CD14-positive monocyte (primary cell): Measurements from ENCODE around the gene LILRA2. TPM values are rescaled to one million over a fixed set of nuclear protein-coding genes. Genes with fewer than 3 reads are reported as not detected.
"Not testable (repeated sequence)": the region's sequence is repeated elsewhere in the genome, so short reads cannot be mapped to it uniquely, and the experiment has no call there.

Experiments used
- DNase-seq, 3 donors: peaks; one replicate each; pipeline ENCODE4 v3.0.0-alpha.2; 2011 to 2022
- H2AFZ ChIP-seq: 2 replicates; pipeline ENCODE4 v1.6.0; 2012; ENCODE audit warnings: mild to moderate bottlenecking, low read depth, low read length, inconsistent platforms; ENCODE audit not compliant: insufficient read depth, poor library complexity, severe bottlenecking
- H3K27ac ChIP-seq, 2 donors: 1 replicate in 1 of 2; 2 replicates in 1 of 2; pipeline ENCODE4 v1.5.1; 2012 to 2013; ENCODE audit warnings: low read length in 2 of 2, control low read depth in 1 of 2, inconsistent platforms in 1 of 2, low read depth in 1 of 2, mild to moderate bottlenecking in 1 of 2
- H3K27me3 ChIP-seq, 2 donors: one replicate each; pipeline versions ENCODE4 v1.6.0 to v1.6.1; 2011 to 2013; ENCODE audit warnings: low read length in 2 of 2; ENCODE audit not compliant: control insufficient read depth in 2 of 2, insufficient read depth in 2 of 2
- H3K36me3 ChIP-seq, 2 donors: replicated peaks in 1 of 2; 1 replicate in 1 of 2; 2 replicates in 1 of 2; pipeline versions ENCODE4 v1.5.1 to v1.6.1; 2012 to 2013; ENCODE audit warnings: low read length in 2 of 2, control low read depth in 1 of 2, inconsistent platforms in 1 of 2, mild to moderate bottlenecking in 1 of 2; ENCODE audit not compliant: insufficient read depth in 2 of 2, control insufficient read depth in 1 of 2
- H3K4me1 ChIP-seq, 2 donors: 1 replicate in 1 of 2; 2 replicates in 1 of 2; pipeline versions ENCODE4 v1.5.1 to v1.6.1; 2012 to 2013; ENCODE audit warnings: low read length in 2 of 2, control low read depth in 1 of 2, inconsistent platforms in 1 of 2, mild to moderate bottlenecking in 1 of 2, moderate library complexity in 1 of 2; ENCODE audit not compliant: insufficient read depth in 2 of 2, control insufficient read depth in 1 of 2
- H3K4me2 ChIP-seq: replicated peaks from 2 replicates; pipeline ENCODE3; 2012; ENCODE audit warnings: low read length, moderate library complexity, mild to moderate bottlenecking; ENCODE audit not compliant: poor library complexity, severe bottlenecking; ENCODE audit errors: extremely low read depth
- H3K4me3 ChIP-seq, 3 experiments: fragments of 200-600 bp in 1 of 3; sonication (generic) in 1 of 3; replicated peaks in 1 of 3; 1 replicate in 2 of 3; 2 replicates in 1 of 3; pipeline ENCODE4 v1.5.1; 2011 to 2013; ENCODE audit warnings: low read length in 3 of 3, mild to moderate bottlenecking in 3 of 3, control low read depth in 2 of 3, low read depth in 2 of 3, inconsistent platforms in 1 of 3, moderate library complexity in 1 of 3
- H3K79me2 ChIP-seq: 2 replicates; pipeline ENCODE4 v1.6.0; 2012; ENCODE audit warnings: mild to moderate bottlenecking, control low read depth, inconsistent platforms, low read length, moderate library complexity; ENCODE audit not compliant: insufficient read depth
- H3K9ac ChIP-seq: 2 replicates; pipeline ENCODE4 v1.6.0; 2017; ENCODE audit warnings: low read length, mild to moderate bottlenecking; ENCODE audit not compliant: insufficient read depth, poor library complexity, severe bottlenecking
- H3K9me3 ChIP-seq, 2 donors: replicated peaks in 1 of 2; 1 replicate in 1 of 2; 2 replicates in 1 of 2; pipeline versions ENCODE4 v1.5.1 to v1.6.1; 2012 to 2013; ENCODE audit warnings: low read length in 2 of 2, control low read depth in 1 of 2; ENCODE audit not compliant: control insufficient read depth in 1 of 2, insufficient read depth in 1 of 2
- H4K20me1 ChIP-seq: 2 replicates; pipeline ENCODE4 v1.6.0; 2012; ENCODE audit warnings: mild to moderate bottlenecking, low read length, control low read depth, moderate library complexity; ENCODE audit not compliant: insufficient read depth
- H3K27ac Mint-ChIP-seq, 7 donors: one replicate each; pipeline ENCODE4 v1.8.0; 2020; ENCODE audit warnings: mild to moderate bottlenecking in 7 of 7, mixed read lengths in 7 of 7, moderate library complexity in 6 of 7, inconsistent platforms in 2 of 7
- H3K27me3 Mint-ChIP-seq, 3 donors: one replicate each; pipeline ENCODE4 v1.8.0; 2021 to 2022; ENCODE audit warnings: low read depth in 3 of 3, mild to moderate bottlenecking in 3 of 3, mixed read lengths in 3 of 3, moderate library complexity in 3 of 3, inconsistent platforms in 1 of 3
- H3K36me3 Mint-ChIP-seq, 2 donors: one replicate each; pipeline ENCODE4 v1.8.0; 2020; ENCODE audit warnings: mixed read lengths in 2 of 2, inconsistent platforms in 1 of 2, mild to moderate bottlenecking in 1 of 2
- H3K4me1 Mint-ChIP-seq: one replicate; pipeline ENCODE4 v1.8.0; 2020; ENCODE audit warnings: mild to moderate bottlenecking, mixed read lengths
- H3K4me3 Mint-ChIP-seq, 2 donors: one replicate each; pipeline ENCODE4 v1.8.0; 2020; ENCODE audit warnings: mild to moderate bottlenecking in 2 of 2, mixed read lengths in 2 of 2, moderate library complexity in 1 of 2
- H3K9me3 Mint-ChIP-seq, 7 donors: one replicate each; pipeline ENCODE4 v1.8.0; 2020 to 2022; ENCODE audit warnings: mixed read lengths in 7 of 7, mild to moderate bottlenecking in 6 of 7, moderate library complexity in 6 of 7, inconsistent platforms in 2 of 7
- CTCF ChIP-seq: fragments of 200-600 bp; IDR thresholded peaks from one replicate; pipeline ENCODE4 v1.8.0; 2022; ENCODE audit warnings: antibody characterized with exemption, mild to moderate bottlenecking
- WGBS: methylation state at CpG from one replicate; pipeline ENCODE4 v1.1.5; 2013; ENCODE audit warnings: missing lambda C conversion rate; ENCODE audit not compliant: insufficient coverage; 5-methylcytosine and 5-hydroxymethylcytosine counted together
- intact Hi-C, 2 donors: fragments of 100-400 bp; cut with micrococcal nuclease; formaldehyde crosslinking; loops; one replicate each; pipeline versions ENCODE4 v1.15.0 to v1.15.1; 2023
- polyA plus RNA-seq, 3 donors: library from polyadenylated mRNA; depleted of rRNA in 1 of 3; unstranded in 2 of 3; stranded (reverse) in 1 of 3; fragments of 300-500 nt in 2 of 3; fragments of >200 nt in 1 of 3; fragmentation: Illumina TruSeq in 2 of 3; gene quantifications; 1 replicate in 2 of 3; 2 replicates in 1 of 3; pipeline ENCODE4 v1.2.3, GENCODE V29; 2012 to 2021

LILRA2 gene
- polyA plus RNA-seq, 3 donors = 333 to 451 (median 377) TPM

GRCh38 chr19:54626757-54627156, 53.2 kb downstream of the LILRA2 start:
- peaks cover 62% of the 10 kb centered on the region for H3K4me1 Mint-ChIP-seq
- no peak overlapping the region for H3K27ac ChIP-seq
- H3K79me2 ChIP-seq = peaks cover 13% of the 10 kb centered on the region
- no peak for TF ChIP-seq CTCF
- H4K20me1 ChIP-seq = peaks cover 9% of the 10 kb centered on the region
- H3K4me1 ChIP-seq = peaks cover 30 to 49% of the 10 kb centered on the region in 2 donors
- 93% methylated on average over 8 of the region's 8 CpGs for WGBS
- no peaks in the 10 kb centered on the region for H3K27me3 ChIP-seq
- peaks cover 3 to 4% of the 10 kb centered on the region in 2 donors for H3K36me3 ChIP-seq
- peaks cover 0 to 4% (median 0%) of the 10 kb centered on the region in 7 donors for H3K9me3 Mint-ChIP-seq
- peak overlapping the region in 1 of 7 donors; percentile 23 for H3K27ac Mint-ChIP-seq
- no peaks in the 10 kb centered on the region for H3K9me3 ChIP-seq
- H2AFZ ChIP-seq = no peak overlapping the region
- intact Hi-C loops = no loop called here
- peaks cover 0 to 6% (median 3%) of the 10 kb centered on the region in 3 donors for H3K27me3 Mint-ChIP-seq
- peaks cover 11 to 15% of the 10 kb centered on the region in 2 donors for H3K36me3 Mint-ChIP-seq
- H3K4me2 ChIP-seq = no peak overlapping the region
- H3K4me3 ChIP-seq = no peak overlapping the region
- no peak for DNase-seq
- no peak overlapping the region for H3K4me3 Mint-ChIP-seq
- no peak overlapping the region for H3K9ac ChIP-seq

- H3K9me3 ChIP-seq, H2AFZ ChIP-seq, H3K4me3 Mint-ChIP-seq, H3K4me3 ChIP-seq, H3K27ac Mint-ChIP-seq, H3K9ac ChIP-seq, H3K27me3 Mint-ChIP-seq, H3K27ac ChIP-seq, H3K27me3 ChIP-seq, H3K4me2 ChIP-seq, DNase-seq, intact Hi-C loops, H3K9me3 Mint-ChIP-seq: not testable (repeated sequence)
- Mint-ChIP-seq H3K36me3 (peaks cover 23 to 26% of the 10 kb centered on the region in 2 donors), H3K4me1 (peaks cover 67% of the 10 kb centered on the region)
- peaks cover 13 to 16% of the 10 kb centered on the region in 2 donors for H3K36me3 ChIP-seq
- H3K79me2 ChIP-seq = peaks cover 17% of the 10 kb centered on the region
- peaks cover 40 to 61% of the 10 kb centered on the region in 2 donors for H3K4me1 ChIP-seq
- 95% methylated on average over 4 of the region's 4 CpGs for WGBS
- peaks cover 21% of the 10 kb centered on the region for H4K20me1 ChIP-seq
These were observed 54.3 kb downstream of the LILRA2 start for GRCh38 chr19:54627912-54628311.

GRCh38 chr19:54630262-54630661, 56.7 kb downstream of the LILRA2 start, which contains the start of gene LILRB1:
Gene LILRB1 (plus strand): TSS chr19:54630484. CDS start chr19:54631074, 590 bp downstream.
- peak within 1 kb of the TSS; percentile 84 to 97 (median 94) for H3K4me3 ChIP-seq
- intact Hi-C loops = loop anchor here (5.0 kb wide), 3 partner anchors 33 to 58 kb away; partner anchors contain the start of genes LILRA1 (in 1 of the 2) and LILRA2 (in 1 of the 2)
- Mint-ChIP-seq H3K36me3 (peaks cover 37 to 43% of the 10 kb centered on the region in 2 donors), H3K27me3 (peaks cover 0 to 10% (median 3%) of the 10 kb centered on the region in 3 donors), H3K4me3 (peak within 1 kb of the TSS; percentile 99 to 100), H3K4me1 (peaks cover 63% of the 10 kb centered on the region), H3K27ac (peak within 1 kb of the TSS; percentile 88 to 96 (median 91))
- peak within 1 kb of the TSS; percentile 83 for H2AFZ ChIP-seq
- H3K9ac ChIP-seq = peak within 1 kb of the TSS; percentile 68
- WGBS = 0% methylated on average over 7 of the region's 9 CpGs
- not testable (repeated sequence) for H3K9me3 Mint-ChIP-seq, H3K9me3 ChIP-seq, H3K27me3 ChIP-seq
- H3K27ac ChIP-seq = peak within 1 kb of the TSS; percentile 70 to 84
- peaks cover 35 to 39% of the 10 kb centered on the region in 2 donors for H3K36me3 ChIP-seq
- H3K79me2 ChIP-seq = peaks cover 21% of the 10 kb centered on the region
- H3K4me2 ChIP-seq = peak within 1 kb of the TSS; percentile 92
- peak; percentile 53 to 73 (median 71) for DNase-seq
- H4K20me1 ChIP-seq = peaks cover 44% of the 10 kb centered on the region
- peaks cover 41 to 52% of the 10 kb centered on the region in 2 donors for H3K4me1 ChIP-seq
